K562 (cell line): ENCODE measurements around the gene PDRG1.

ENCODE experiments used
- EZH2 ChIP-seq: IDR thresholded peaks from 2 replicates; pipeline ENCODE4 v1.6.1; 2012; ENCODE audit warnings: low read depth, mild to moderate bottlenecking, inconsistent platforms, low read length, borderline replicate concordance
- HDAC6 ChIP-seq: IDR thresholded peaks from 2 replicates; pipeline ENCODE4 v1.6.1; 2012; ENCODE audit warnings: low read depth, mild to moderate bottlenecking, control low read depth, inconsistent platforms, low read length, moderate library complexity
- TAF9B ChIP-seq: fragments of 450-650 bp; IDR thresholded peaks from 2 replicates; pipeline ENCODE4 v1.6.1; 2018; ENCODE audit warnings: mild to moderate bottlenecking; ENCODE audit not compliant: partially characterized antibody
- ZC3H4 ChIP-seq: sonication (generic); formaldehyde crosslinking; IDR thresholded peaks from 2 replicates; pipeline ENCODE4 v1.9.0; 2021; ENCODE audit warnings: missing genetic modification reagents, borderline replicate concordance
- TF ChIP-seq, protein P1 (sequence below), 3 experiments: IDR thresholded peaks in 2 of 3; conservative IDR thresholded peaks in 1 of 3; 2 replicates each; pipeline ENCODE4 v1.5.1; 2011 to 2012; ENCODE audit warnings: low read length in 3 of 3, mild to moderate bottlenecking in 3 of 3, control low read depth in 2 of 3, improper control_type of control experiment in 1 of 3, inconsistent platforms in 1 of 3, low read depth in 1 of 3, mixed read lengths in 1 of 3, moderate library complexity in 1 of 3; ENCODE audit not compliant: insufficient read depth in 2 of 3
- TF ChIP-seq, protein P2 (sequence below): sonication (generic); formaldehyde crosslinking; IDR thresholded peaks from 2 replicates; pipeline ENCODE4 v1.8.0; 2022; ENCODE audit warnings: mild to moderate bottlenecking, missing genetic modification reagents

DNA sequence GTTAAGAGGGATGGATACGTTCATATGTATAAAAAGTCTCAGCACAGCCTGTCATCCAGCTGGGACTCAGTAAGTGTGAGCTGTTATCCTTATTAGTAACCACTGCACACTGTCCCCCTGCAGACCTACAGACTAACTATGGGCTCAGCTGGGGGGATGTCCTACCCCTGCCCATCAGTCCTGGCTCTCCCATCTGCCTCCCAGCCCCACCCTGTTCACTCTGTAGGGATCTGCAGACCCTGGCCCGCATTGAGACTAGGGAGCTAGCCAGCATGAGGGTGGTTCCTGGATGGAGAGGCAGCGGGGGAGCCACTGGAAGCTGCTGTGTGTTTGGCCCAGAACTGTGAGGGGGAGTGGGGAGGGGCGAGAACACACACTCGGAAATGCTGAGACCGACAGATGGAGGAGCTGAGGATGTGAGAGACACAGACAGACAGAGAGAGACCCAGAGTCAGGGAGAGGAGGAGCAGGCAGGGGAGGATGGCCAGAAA, 33.2 kb upstream of the PDRG1 start:
- TF ChIP-seq HDAC6 (no peak), ZC3H4 (no peak), TAF9B (no peak), EZH2 (no peak)
- TF ChIP-seq, protein P1, sequence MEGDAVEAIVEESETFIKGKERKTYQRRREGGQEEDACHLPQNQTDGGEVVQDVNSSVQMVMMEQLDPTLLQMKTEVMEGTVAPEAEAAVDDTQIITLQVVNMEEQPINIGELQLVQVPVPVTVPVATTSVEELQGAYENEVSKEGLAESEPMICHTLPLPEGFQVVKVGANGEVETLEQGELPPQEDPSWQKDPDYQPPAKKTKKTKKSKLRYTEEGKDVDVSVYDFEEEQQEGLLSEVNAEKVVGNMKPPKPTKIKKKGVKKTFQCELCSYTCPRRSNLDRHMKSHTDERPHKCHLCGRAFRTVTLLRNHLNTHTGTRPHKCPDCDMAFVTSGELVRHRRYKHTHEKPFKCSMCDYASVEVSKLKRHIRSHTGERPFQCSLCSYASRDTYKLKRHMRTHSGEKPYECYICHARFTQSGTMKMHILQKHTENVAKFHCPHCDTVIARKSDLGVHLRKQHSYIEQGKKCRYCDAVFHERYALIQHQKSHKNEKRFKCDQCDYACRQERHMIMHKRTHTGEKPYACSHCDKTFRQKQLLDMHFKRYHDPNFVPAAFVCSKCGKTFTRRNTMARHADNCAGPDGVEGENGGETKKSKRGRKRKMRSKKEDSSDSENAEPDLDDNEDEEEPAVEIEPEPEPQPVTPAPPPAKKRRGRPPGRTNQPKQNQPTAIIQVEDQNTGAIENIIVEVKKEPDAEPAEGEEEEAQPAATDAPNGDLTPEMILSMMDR (IDR thresholded peaks at IDR 0.05 in 2 of 3, conservative IDR thresholded peaks at IDR 0.05 in 1 of 3; ENCODE audit: insufficient read depth in 2 of 3, low read depth in 1 of 3, low read length in 3 of 3) = no peak
- TF ChIP-seq, protein P2, sequence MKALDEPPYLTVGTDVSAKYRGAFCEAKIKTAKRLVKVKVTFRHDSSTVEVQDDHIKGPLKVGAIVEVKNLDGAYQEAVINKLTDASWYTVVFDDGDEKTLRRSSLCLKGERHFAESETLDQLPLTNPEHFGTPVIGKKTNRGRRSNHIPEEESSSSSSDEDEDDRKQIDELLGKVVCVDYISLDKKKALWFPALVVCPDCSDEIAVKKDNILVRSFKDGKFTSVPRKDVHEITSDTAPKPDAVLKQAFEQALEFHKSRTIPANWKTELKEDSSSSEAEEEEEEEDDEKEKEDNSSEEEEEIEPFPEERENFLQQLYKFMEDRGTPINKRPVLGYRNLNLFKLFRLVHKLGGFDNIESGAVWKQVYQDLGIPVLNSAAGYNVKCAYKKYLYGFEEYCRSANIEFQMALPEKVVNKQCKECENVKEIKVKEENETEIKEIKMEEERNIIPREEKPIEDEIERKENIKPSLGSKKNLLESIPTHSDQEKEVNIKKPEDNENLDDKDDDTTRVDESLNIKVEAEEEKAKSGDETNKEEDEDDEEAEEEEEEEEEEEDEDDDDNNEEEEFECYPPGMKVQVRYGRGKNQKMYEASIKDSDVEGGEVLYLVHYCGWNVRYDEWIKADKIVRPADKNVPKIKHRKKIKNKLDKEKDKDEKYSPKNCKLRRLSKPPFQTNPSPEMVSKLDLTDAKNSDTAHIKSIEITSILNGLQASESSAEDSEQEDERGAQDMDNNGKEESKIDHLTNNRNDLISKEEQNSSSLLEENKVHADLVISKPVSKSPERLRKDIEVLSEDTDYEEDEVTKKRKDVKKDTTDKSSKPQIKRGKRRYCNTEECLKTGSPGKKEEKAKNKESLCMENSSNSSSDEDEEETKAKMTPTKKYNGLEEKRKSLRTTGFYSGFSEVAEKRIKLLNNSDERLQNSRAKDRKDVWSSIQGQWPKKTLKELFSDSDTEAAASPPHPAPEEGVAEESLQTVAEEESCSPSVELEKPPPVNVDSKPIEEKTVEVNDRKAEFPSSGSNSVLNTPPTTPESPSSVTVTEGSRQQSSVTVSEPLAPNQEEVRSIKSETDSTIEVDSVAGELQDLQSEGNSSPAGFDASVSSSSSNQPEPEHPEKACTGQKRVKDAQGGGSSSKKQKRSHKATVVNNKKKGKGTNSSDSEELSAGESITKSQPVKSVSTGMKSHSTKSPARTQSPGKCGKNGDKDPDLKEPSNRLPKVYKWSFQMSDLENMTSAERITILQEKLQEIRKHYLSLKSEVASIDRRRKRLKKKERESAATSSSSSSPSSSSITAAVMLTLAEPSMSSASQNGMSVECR = no peak
